Astrocyte (in vitro differentiated cells and primary cell): ENCODE measurements around the gene EPB41L1. TPM values are rescaled to one million over a fixed set of nuclear protein-coding genes. Genes with fewer than 3 reads are reported as not detected.

ENCODE experiments used
- DNase-seq: peaks from one replicate; pipeline ENCODE4 v3.0.0-alpha.2; 2010; ENCODE audit warnings: low read depth
- FAIRE-seq: peaks from 2 replicates; lab custom pipeline; 2011; peaks lifted over from hg19 to GRCh38; lab: Jason Lieb, UNC
- H2AFZ ChIP-seq: 2 replicates; pipeline ENCODE4 v1.6.0; 2012; ENCODE audit warnings: low read depth, low read length, inconsistent platforms
- H3K27ac ChIP-seq: 2 replicates; pipeline ENCODE4 v1.5.1; 2011; ENCODE audit warnings: low read depth, low read length, inconsistent platforms
- H3K27me3 ChIP-seq: 2 replicates; pipeline ENCODE4 v1.6.0; 2011; ENCODE audit warnings: low read length, inconsistent platforms; ENCODE audit not compliant: insufficient read depth
- H3K36me3 ChIP-seq: 2 replicates; pipeline ENCODE4 v1.5.1; 2011; ENCODE audit warnings: low read length, inconsistent platforms; ENCODE audit not compliant: insufficient read depth
- H3K4me1 ChIP-seq: 2 replicates; pipeline ENCODE4 v1.5.1; 2011; ENCODE audit warnings: low read length, inconsistent platforms; ENCODE audit not compliant: insufficient read depth
- H3K4me2 ChIP-seq: 2 replicates; pipeline ENCODE4 v1.6.0; 2012; ENCODE audit warnings: low read length, inconsistent platforms
- H3K4me3 ChIP-seq: 2 replicates; pipeline ENCODE4 v1.5.1; 2011; ENCODE audit warnings: low read depth, mild to moderate bottlenecking, low read length, inconsistent platforms; ENCODE audit not compliant: insufficient read depth
- H3K79me2 ChIP-seq: 2 replicates; pipeline ENCODE4 v1.6.0; 2012; ENCODE audit warnings: mild to moderate bottlenecking, low read length, inconsistent platforms; ENCODE audit not compliant: insufficient read depth
- H3K9ac ChIP-seq: 2 replicates; pipeline ENCODE4 v1.6.0; 2012; ENCODE audit warnings: mild to moderate bottlenecking, low read length, inconsistent platforms
- H3K9me3 ChIP-seq: 2 replicates; pipeline ENCODE4 v1.5.1; 2012; ENCODE audit warnings: low read depth, mild to moderate bottlenecking, low read length, inconsistent platforms; ENCODE audit not compliant: insufficient read depth
- H4K20me1 ChIP-seq: 2 replicates; pipeline ENCODE4 v1.6.0; 2012; ENCODE audit warnings: low read length, inconsistent platforms; ENCODE audit not compliant: insufficient read depth
- H3K27ac Mint-ChIP-seq: one replicate; pipeline ENCODE4 v1.8.0; 2021; ENCODE audit warnings: mild to moderate bottlenecking, mixed read lengths; ENCODE audit not compliant: unreplicated experiment
- H3K27me3 Mint-ChIP-seq: one replicate; pipeline ENCODE4 v1.8.0; 2021; ENCODE audit warnings: low read depth, mixed read lengths; ENCODE audit not compliant: unreplicated experiment
- H3K36me3 Mint-ChIP-seq: one replicate; pipeline ENCODE4 v1.8.0; 2021; ENCODE audit warnings: low read depth, mixed read lengths; ENCODE audit not compliant: unreplicated experiment
- H3K4me1 Mint-ChIP-seq: one replicate; pipeline ENCODE4 v1.8.0; 2021; ENCODE audit warnings: low read depth, mixed read lengths; ENCODE audit not compliant: unreplicated experiment
- H3K4me3 Mint-ChIP-seq: one replicate; pipeline ENCODE4 v1.8.0; 2021; ENCODE audit warnings: mild to moderate bottlenecking, moderate library complexity, mixed read lengths; ENCODE audit not compliant: unreplicated experiment
- H3K9me3 Mint-ChIP-seq: one replicate; pipeline ENCODE4 v1.8.0; 2021; ENCODE audit warnings: mild to moderate bottlenecking, mixed read lengths; ENCODE audit not compliant: unreplicated experiment
- CTCF ChIP-seq: IDR thresholded peaks from 2 replicates; pipeline ENCODE4 v1.5.1; 2011; ENCODE audit warnings: low read depth, mild to moderate bottlenecking, inconsistent platforms, low read length, moderate library complexity; ENCODE audit not compliant: insufficient read depth
- EZH2 ChIP-seq: IDR thresholded peaks from 2 replicates; pipeline ENCODE4 v1.6.1; 2012; ENCODE audit warnings: mild to moderate bottlenecking, low read length, inconsistent platforms; ENCODE audit not compliant: insufficient read depth
- total RNA-seq: library from RNA; stranded (reverse); gene quantifications from 2 replicates; pipeline ENCODE4 v1.2.1, GENCODE V29; 2021

Gene EPB41L1
- total RNA-seq, 1 donor from 2014 or later = 39.4 TPM

- H3K27me3 Mint-ChIP-seq = peaks cover 6% of the 10 kb centered on the region
- no peak for FAIRE-seq
Measured at GRCh38 chr20:36214684-36215256, 60.2 kb downstream of the EPB41L1 start.

GRCh38 chr20:36215778-36216177, 61.2 kb downstream of the EPB41L1 start:
- Histone ChIP-seq H3K27me3 (no peaks in the 10 kb centered on the region), H2AFZ (no peak overlapping the region), H3K27ac (no peak overlapping the region), H3K4me3 (no peak overlapping the region), H3K9ac (no peak overlapping the region), H3K4me1 (no peaks in the 10 kb centered on the region), H4K20me1 (no peaks in the 10 kb centered on the region), H3K36me3 (no peaks in the 10 kb centered on the region), H3K79me2 (no peaks in the 10 kb centered on the region), H3K9me3 (no peaks in the 10 kb centered on the region), H3K4me2 (no peak overlapping the region)
- no peak for TF ChIP-seq EZH2
- TF ChIP-seq CTCF = no peak
- no peaks in the 10 kb centered on the region for H3K4me1 Mint-ChIP-seq
- no peak for FAIRE-seq
- no peak for DNase-seq
- H3K36me3 Mint-ChIP-seq = peaks cover 17% of the 10 kb centered on the region
- H3K9me3 Mint-ChIP-seq = no peaks in the 10 kb centered on the region
- no peak overlapping the region for H3K4me3 Mint-ChIP-seq
- no peak overlapping the region for H3K27ac Mint-ChIP-seq
- peaks cover 6% of the 10 kb centered on the region for H3K27me3 Mint-ChIP-seq

More at GRCh38 chr20:36214684-36215256, 60.2 kb downstream of the EPB41L1 start:
- no peak overlapping the region for H3K4me3 ChIP-seq
- no peaks in the 10 kb centered on the region for H3K79me2 ChIP-seq
- H3K4me2 ChIP-seq = no peak overlapping the region
- H3K27ac ChIP-seq = no peak overlapping the region
- Mint-ChIP-seq H3K4me3 (no peak overlapping the region), H3K27ac (no peak overlapping the region), H3K9me3 (no peaks in the 10 kb centered on the region), H3K36me3 (peaks cover 22% of the 10 kb centered on the region), H3K4me1 (peaks cover 6% of the 10 kb centered on the region)
- no peaks in the 10 kb centered on the region for H3K9me3 ChIP-seq
- no peak overlapping the region for H3K9ac ChIP-seq
- no peak for TF ChIP-seq EZH2
- peak; percentile 60 for TF ChIP-seq CTCF
- H3K36me3 ChIP-seq = no peaks in the 10 kb centered on the region
- H4K20me1 ChIP-seq = no peaks in the 10 kb centered on the region
- no peak overlapping the region for H2AFZ ChIP-seq
- DNase-seq = no peak
- H3K4me1 ChIP-seq = no peaks in the 10 kb centered on the region
- no peaks in the 10 kb centered on the region for H3K27me3 ChIP-seq

- Mint-ChIP-seq H3K27ac (no peak overlapping the region), H3K4me3 (peak overlapping the region; percentile 30), H3K36me3 (peaks cover 22% of the 10 kb centered on the region), H3K9me3 (no peaks in the 10 kb centered on the region), H3K4me1 (no peaks in the 10 kb centered on the region), H3K27me3 (peaks cover 6% of the 10 kb centered on the region)
- DNase-seq (no peak), FAIRE-seq (no peak)
- no peak overlapping the region for H3K4me3 ChIP-seq
- TF ChIP-seq CTCF = no peak
- no peak overlapping the region for H3K9ac ChIP-seq
- H3K36me3 ChIP-seq = no peaks in the 10 kb centered on the region
- H3K79me2 ChIP-seq = no peaks in the 10 kb centered on the region
- no peaks in the 10 kb centered on the region for H3K9me3 ChIP-seq
- no peak overlapping the region for H2AFZ ChIP-seq
- H3K27me3 ChIP-seq = no peaks in the 10 kb centered on the region
- H3K4me1 ChIP-seq = no peaks in the 10 kb centered on the region
- no peaks in the 10 kb centered on the region for H4K20me1 ChIP-seq
- no peak overlapping the region for H3K4me2 ChIP-seq
- no peak overlapping the region for H3K27ac ChIP-seq
Measured at GRCh38 chr20:36216314-36217025, 61.9 kb downstream of the EPB41L1 start.
